CD4-positive, alpha-beta T cell treated with Interleukin-17A for 4 hours (primary cell): ENCODE measurements around the gene ARHGEF28.

ENCODE experiments used
- DNase-seq: peaks from one replicate; pipeline ENCODE4 v3.0.0-alpha.2; 2020; ENCODE audit warnings: mixed read lengths

Gene ARHGEF28

DNA sequence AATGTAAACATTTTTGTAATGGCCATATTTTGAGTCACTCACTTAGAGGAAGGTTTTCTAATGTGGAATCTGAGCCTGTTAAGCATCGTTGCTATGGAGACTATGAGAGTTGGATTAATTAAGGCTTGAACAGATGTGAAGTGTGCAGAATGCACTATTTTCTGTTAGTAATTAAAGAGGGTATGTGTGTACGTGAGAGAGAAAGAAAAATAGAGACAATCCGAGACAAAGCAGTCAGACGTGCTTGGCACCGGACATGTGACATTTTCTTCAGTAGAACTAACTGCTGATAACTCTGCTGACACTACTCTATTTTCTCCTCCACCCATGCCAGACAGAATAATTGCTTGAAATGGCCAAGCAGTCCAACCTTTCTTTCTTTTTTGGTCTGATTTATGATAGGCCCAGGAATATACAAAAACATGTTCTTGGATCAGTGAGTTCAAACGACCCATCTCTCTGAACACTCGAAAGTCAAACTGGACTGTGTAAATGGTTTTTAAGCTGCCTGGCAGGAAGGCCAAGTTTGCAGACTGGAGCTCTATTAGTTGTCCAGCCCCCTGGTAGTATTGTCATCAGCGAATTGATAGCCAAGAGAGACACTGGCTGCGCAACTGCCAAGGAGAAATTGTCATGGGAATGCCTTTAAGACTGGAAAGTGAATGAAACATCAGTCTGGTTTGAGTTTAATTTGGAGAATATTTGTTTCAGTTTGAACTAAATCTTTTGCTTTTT is 322.1 kb downstream of the ARHGEF28 start:
- no peak for DNase-seq

DNA sequence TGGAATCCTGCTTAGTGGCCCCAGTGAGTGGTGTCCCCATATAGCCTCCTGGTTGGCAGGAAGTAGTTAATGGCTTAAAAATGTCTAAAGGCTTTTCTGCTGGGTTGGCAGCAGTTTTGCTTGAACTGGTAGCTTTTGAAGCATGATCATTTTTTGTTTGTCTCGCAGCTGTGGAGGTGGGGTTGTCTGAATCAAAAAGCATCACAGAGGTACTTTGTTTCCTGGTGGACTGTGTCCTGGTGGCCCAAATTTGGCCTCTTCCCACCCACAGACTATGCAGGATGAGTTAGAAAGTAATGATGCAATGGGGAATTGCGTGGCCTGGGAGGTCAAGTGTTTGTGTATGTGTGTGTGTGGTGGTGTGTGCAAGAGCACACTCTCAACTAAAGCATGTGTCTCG is 322.7 kb downstream of the ARHGEF28 start:
- DNase-seq, result no peak

- DNase-seq, result no peak
Measured at GRCh38 chr5:73950441-73950873, 324.5 kb downstream of the ARHGEF28 start.

GRCh38 chr5:73950912-73951430 is 325.0 kb downstream of the ARHGEF28 start:
- DNase-seq, result no peak

GRCh38 chr5:73952872-73953271 is 326.9 kb downstream of the ARHGEF28 start:
- no peak for DNase-seq

GRCh38 chr5:73954381-73954780 is 328.4 kb downstream of the ARHGEF28 start:
- no peak for DNase-seq

GRCh38 chr5:73955271-73955846 is 329.4 kb downstream of the ARHGEF28 start:
- DNase-seq, result no peak

DNA sequence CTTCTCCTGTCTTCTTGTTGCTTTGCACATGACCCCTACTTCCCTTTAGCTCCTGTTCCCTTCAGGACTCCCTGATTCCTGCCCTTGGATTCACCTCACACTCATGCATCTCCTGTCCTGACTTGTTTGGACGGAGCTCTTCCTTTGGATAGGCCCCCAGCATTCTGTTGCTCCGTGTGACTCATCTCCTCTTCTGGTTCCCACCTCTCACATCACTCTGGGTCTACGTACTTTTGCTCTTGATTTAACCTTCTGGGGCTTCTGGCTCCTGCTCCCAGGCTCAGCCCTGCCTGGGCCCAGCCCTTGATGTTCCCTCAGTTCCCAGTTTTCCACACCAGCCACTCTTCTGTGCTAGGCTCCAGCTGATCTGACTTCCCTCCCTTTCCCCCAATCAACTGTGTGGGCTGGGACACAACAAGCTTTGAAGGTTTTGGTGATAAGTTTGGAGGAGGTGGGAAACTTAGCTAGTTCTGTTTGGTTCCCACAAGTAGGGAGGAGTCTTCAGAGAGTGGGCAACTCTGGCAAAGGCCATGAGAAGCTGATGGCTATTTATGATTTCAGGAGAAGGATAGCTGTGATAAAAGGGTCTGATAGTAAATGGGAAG is 331.5 kb downstream of the ARHGEF28 start:
- DNase-seq, result no peak

DNA sequence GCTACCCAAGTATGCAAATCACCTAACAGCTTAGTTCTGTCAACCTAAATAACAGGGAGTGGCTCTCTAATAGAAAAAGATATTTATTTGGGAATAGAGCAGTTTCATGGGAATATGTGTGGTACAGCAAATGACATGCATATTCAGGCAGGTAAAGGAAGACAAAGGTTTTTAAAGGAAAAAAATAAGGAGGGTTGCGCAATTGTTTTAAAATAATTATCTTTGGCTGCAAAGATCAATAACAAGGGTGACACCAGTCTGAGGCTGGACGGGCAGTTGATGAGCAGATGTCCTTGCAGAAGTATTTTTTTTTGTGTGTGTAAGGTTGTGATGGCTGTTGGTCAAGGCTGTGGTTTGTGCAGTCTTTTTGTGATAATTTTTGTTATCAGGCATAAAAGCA is 332.0 kb downstream of the ARHGEF28 start:
- DNase-seq, result no peak

GRCh38 chr5:73960023-73960422 is 334.0 kb downstream of the ARHGEF28 start:
- DNase-seq, result no peak

GRCh38 chr5:73960426-73960825 is 334.4 kb downstream of the ARHGEF28 start:
- no peak for DNase-seq

DNA sequence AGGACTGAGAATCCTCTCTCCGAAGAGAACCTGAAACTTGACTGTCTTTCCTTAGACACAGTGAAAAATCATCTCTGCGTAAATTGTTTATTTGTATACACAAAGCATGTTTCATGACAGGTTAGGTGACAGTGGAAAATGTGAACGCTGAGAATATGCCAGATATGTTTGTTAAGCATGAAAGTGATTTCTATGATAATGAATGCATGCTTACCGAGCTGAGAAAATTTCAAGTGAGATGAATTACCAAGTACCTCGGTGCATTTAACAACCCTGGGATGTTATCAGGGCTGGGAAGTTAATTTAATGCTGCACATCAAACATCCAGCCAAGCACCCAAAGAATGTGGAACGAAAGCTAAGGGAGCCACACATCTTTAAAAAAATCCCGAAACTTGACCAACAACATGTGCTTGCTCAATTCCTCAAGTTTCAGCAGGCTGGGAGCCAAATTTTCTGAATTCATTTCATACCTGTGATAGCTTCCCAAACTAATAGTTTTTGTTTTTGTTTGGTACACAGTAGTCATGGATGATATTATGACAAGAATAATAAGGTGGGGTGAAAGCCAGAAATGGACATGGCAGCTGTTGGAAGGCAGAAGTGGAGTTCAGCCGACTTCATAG is 336.9 kb downstream of the ARHGEF28 start:
- DNase-seq, result no peak

- DNase-seq, result no peak
Measured at GRCh38 chr5:73964352-73964865, 338.4 kb downstream of the ARHGEF28 start.

- DNase-seq, result no peak
Measured at GRCh38 chr5:73966451-73966850, 340.5 kb downstream of the ARHGEF28 start.

GRCh38 chr5:73967347-73967746 is 341.4 kb downstream of the ARHGEF28 start:
- DNase-seq, result no peak

DNA sequence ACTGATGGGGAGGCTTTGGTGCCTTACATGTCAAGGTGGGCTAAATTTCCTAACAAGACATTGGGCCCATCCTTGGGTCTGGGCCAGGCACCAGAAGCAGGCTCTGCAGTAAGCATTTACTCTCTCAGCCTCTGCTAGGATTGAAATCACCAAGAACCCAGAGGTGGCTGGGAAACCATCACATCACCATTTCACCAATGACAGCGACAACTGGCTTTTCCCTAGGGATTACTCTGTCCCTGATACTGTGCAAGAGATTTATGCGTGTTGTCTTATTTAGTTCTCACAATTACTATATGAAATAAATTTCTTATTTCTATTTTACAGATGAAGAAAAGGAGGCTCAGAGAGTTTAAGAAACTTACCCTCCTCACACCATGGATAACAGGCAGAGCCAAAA is 342.2 kb downstream of the ARHGEF28 start:
- no peak for DNase-seq

DNA sequence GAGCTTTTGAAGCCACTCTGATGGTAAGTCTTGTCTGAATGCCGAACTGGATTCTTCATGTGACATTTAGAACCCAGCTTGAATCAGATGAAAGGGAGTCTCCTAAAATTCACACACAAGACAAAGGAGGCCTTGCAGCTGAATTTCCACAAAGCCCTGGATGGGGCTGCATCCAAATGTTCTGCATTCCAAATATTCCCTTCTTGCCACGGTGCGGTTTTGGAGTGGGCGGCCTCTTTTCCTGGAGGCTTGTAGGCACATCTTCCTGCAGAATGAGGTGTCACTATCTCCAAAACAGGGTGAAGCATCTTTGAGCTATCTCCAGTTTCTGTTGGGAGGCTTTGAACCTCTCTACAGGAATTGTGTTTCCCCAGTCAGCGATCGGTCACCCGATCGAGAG is 342.7 kb downstream of the ARHGEF28 start:
- DNase-seq, result no peak

- DNase-seq, result no peak
Measured at GRCh38 chr5:73969195-73970036, 343.4 kb downstream of the ARHGEF28 start.

DNA sequence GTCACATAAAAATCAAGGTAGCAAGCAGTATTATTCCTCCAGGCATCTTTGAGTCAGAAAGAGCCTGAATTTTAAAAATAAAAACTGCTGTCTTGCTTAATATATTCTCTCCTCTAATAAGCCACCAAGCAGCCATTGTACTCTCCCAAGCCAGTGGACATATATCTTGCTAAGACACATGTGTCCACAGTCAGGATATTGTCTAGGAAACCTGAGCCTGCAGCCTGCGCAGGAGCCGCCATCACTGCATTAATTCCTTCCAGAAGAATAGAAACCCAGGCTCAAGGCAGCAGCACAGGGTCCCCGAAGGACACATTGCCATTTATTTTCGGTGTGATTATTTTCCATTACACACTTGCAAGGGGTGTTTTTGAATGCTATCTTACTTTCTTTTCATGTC is 345.3 kb downstream of the ARHGEF28 start:
- DNase-seq, result no peak

DNA sequence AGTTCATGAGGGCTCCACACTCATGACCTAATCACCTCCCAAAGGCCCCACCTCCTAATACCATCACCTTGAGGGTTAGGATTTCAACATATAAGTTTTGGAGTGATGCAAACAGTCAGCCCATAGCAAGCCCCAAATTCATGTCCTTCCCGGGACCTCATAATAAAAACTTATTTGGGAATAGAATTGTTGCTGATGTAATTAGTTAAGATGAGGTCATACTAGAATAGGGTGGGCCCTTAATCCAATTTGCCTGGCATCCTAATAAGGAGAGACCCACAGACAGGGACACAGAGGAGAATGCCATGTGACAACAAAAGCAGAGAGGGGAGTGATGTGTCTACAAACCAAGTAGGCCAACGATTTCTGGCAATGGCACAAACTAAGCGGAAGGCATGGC is 347.1 kb downstream of the ARHGEF28 start:
- no peak for DNase-seq

DNA sequence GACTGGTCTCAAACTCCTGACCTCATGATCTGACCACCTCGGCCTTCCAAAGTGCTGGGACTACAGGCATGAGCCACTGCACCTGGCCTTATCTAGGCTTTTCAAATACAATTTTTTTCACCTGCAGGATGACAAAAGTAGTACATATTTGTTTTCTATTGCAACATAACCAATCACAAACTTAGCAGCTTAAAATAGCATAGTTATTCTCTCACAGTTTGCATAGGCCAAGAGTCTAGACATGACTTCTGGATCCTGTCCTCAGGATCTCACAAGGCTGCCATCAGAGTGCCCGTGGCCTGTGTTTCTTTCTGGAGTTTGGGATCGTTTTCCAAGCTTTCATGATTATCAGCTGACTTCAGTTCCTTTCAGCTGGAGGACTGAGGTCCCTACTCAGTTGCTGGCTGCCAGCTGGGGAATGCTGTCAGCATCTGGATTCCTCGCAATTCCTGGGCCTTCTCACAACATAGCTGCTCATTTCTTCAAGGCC is 348.9 kb downstream of the ARHGEF28 start:
- no peak for DNase-seq

GRCh38 chr5:73975845-73976244 is 349.8 kb downstream of the ARHGEF28 start:
- DNase-seq, result no peak
